ENCODE measurements around the gene CRB2.

The CRB2 gene

DNA sequence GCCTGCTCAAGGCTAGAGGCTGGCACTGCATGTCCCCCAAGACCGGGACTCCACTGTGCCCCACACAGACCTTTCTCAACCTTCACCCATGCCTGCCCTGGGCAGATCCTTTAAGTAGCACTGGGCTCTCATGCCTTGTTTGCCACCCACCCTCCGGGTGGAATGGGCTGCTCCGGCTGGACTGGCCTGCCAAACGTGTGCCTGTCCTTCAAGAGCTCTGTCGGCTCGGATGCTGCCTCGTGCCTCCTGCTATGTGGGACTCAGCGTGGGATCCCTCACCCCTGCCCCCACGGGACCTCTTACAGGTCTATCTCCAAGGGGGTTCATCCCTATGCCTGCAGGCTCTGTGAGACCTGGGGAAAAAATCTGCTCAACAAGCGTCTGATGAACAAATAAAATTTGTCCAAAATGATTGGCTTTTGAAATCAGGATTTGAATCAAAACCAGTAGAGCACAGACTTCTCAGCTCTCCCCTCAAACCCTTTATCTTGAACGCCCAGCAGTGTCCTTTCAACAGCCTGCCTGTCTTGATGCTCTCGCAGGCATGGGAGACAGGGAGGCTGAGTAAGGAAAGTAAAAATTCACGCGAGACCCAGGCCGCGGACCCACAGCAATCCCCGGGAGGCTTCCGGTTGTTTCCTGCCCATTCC lies 56.3 kb downstream of the CRB2 start:
- Mint-ChIP-seq H3K9me3 (no peaks in the 10 kb centered on the region), H3K4me1 (peaks cover 18% of the 10 kb centered on the region), H3K4me3 (no peak overlapping the region), H3K36me3 (ENCODE audit: low read depth) (no peaks in the 10 kb centered on the region), H3K27ac (no peak overlapping the region), H3K27me3 (ENCODE audit: low read depth) (peaks cover 4% of the 10 kb centered on the region)
- TF ChIP-seq, protein P1, sequence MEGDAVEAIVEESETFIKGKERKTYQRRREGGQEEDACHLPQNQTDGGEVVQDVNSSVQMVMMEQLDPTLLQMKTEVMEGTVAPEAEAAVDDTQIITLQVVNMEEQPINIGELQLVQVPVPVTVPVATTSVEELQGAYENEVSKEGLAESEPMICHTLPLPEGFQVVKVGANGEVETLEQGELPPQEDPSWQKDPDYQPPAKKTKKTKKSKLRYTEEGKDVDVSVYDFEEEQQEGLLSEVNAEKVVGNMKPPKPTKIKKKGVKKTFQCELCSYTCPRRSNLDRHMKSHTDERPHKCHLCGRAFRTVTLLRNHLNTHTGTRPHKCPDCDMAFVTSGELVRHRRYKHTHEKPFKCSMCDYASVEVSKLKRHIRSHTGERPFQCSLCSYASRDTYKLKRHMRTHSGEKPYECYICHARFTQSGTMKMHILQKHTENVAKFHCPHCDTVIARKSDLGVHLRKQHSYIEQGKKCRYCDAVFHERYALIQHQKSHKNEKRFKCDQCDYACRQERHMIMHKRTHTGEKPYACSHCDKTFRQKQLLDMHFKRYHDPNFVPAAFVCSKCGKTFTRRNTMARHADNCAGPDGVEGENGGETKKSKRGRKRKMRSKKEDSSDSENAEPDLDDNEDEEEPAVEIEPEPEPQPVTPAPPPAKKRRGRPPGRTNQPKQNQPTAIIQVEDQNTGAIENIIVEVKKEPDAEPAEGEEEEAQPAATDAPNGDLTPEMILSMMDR (IDR thresholded peaks at IDR 0.05; ENCODE audit: unreplicated experiment in 3 of 3): no peak

DNA sequence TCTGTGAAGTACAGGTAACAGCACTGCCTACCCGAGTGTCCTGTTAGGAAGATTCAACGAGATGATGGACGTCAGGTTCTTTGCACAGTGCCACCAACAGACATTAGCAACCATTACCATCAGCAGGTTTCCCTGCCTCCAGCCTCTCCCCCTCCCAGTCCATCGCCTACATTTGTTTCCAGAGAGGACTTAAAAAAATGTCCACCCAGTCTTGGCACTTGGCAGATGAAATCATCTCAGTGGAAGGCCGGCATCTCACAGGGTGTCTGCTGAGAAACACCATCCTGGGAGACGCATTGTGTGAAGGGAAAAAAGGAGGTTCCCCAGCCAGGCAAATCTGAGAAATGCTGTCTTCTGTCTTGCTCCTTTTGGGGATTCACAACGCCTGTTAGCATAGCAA lies 58.2 kb downstream of the CRB2 start:
- H3K4me3 Mint-ChIP-seq: no peak overlapping the region
- TF ChIP-seq, protein P1 (IDR thresholded peaks at IDR 0.05; ENCODE audit: unreplicated experiment in 3 of 3): no peak
- H3K36me3 Mint-ChIP-seq (ENCODE audit: low read depth): peaks cover 4% of the 10 kb centered on the region
- H3K4me1 Mint-ChIP-seq: peaks cover 10% of the 10 kb centered on the region
- peaks cover 4% of the 10 kb centered on the region for H3K27me3 Mint-ChIP-seq (ENCODE audit: low read depth)
- H3K27ac Mint-ChIP-seq: no peak overlapping the region
- no peaks in the 10 kb centered on the region for H3K9me3 Mint-ChIP-seq

DNA sequence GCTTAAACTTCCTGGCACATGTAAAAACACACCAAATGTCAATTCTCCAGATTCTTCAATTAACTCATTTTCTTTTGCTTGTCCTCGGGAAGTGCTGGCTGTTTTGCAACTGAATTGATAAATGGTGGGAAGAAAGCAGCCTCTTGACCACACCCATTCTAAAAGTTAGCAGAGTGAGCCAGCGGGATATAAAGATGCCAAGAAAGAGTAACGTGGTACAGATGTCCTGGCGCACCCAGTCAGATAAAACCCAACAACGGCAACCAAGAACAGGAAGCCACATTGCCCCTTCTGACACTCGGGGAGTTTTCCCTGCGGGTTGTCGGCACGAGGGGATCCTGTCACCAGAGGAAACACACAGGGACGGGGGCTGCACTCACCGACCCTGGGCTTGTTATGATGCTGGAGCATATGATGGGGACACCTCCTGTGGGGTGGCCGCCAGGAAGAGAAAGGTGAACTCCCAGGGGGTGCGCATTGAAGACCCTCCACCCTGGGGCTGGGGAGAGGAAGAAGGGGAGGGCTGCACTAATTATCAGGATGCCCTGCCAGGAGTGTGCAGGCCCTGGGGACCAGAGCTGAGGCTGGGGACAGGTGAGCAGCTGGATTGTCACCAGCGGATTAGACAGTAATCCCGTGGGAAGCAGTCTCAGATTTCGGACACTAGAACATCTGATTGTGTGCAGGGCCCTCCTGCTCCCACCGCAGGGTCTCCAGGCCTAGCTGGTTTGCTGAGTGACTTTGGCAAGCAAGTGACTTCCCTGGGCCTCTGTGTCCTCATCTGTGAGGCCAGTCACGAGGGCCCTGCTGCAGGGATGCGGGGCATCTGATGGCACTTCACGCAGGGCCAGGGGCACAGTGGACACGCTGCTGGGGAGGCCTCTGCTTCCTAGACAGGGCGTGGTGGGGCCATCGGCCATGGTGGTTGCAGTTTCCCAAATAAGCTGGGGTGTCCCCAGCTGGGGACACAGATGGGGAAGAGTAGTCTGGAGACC lies 59.2 kb downstream of the CRB2 start:
- Mint-ChIP-seq H3K27me3 (ENCODE audit: low read depth) (peaks cover 4% of the 10 kb centered on the region), H3K27ac (no peak overlapping the region), H3K4me3 (no peak overlapping the region), H3K36me3 (ENCODE audit: low read depth) (peaks cover 8% of the 10 kb centered on the region), H3K4me1 (peaks cover 20% of the 10 kb centered on the region), H3K9me3 (no peaks in the 10 kb centered on the region)
- TF ChIP-seq, protein P1 (IDR thresholded peaks at IDR 0.05; ENCODE audit: unreplicated experiment in 3 of 3): no peak

DNA sequence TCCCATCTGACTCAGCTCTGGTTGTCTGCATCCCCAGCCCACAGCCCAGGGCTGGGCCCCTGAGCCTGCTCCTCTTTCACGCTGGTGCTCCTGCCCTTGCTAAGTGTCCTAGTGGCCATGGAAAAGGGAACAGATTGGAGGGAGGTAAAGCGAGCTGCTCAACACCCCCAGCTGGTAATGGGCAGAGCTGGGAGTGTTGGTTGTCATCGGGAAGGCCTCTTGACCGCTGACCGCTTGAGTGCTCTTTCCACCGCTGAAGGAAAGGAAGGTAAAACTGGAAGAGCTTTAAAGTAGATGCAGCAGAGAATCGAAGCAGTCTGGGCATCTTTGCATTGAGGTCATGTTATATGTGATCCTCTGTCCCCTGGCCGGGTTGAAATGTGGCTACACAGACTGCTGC lies 60.2 kb downstream of the CRB2 start:
- Mint-ChIP-seq H3K4me1 (peaks cover 25% of the 10 kb centered on the region), H3K36me3 (ENCODE audit: low read depth) (peaks cover 8% of the 10 kb centered on the region), H3K27ac (no peak overlapping the region), H3K4me3 (no peak overlapping the region), H3K9me3 (no peaks in the 10 kb centered on the region), H3K27me3 (ENCODE audit: low read depth) (peaks cover 4% of the 10 kb centered on the region)
- TF ChIP-seq, protein P1 (IDR thresholded peaks at IDR 0.05; ENCODE audit: unreplicated experiment in 3 of 3): no peak

DNA sequence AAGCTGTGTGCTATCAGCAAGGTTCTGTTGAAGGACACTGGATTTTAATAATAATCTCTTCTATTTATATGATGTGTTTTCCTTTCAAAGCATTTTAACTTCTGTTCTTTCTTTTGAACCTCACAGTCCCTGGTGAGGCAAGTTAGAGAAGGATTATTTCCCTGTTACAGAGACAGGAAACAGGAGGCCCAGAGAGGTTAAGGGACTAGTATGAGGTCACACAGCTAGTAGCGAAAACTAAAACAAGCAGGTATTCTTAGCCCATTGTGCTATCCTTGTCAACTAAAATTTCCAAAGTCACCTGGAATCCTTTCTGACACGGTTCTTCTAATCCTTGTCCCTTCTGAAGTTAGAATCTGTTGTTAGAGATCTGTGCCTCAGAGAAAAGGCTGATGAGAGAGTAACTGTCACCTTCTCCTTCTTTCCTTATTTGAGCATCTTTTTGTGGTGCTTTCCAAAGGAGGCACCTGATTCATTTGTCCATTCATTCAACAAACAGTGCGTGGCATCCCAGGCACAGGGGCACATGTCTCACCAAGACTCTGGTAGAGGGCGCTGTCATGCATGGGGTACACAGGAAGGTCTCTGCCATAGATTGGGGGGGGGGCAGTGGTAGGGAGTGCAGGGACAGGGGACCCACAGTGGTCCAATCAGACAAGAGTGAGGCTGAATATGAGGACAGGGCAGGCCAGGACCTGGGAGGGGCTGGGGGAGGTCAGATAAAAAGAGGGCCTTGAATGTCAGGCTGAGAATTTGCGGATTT lies 61.5 kb downstream of the CRB2 start:
- Mint-ChIP-seq H3K4me3 (no peak overlapping the region), H3K4me1 (peaks cover 30% of the 10 kb centered on the region), H3K27me3 (ENCODE audit: low read depth) (peaks cover 9% of the 10 kb centered on the region), H3K36me3 (ENCODE audit: low read depth) (peaks cover 8% of the 10 kb centered on the region), H3K9me3 (no peaks in the 10 kb centered on the region), H3K27ac (no peak overlapping the region)
- TF ChIP-seq, protein P1 (IDR thresholded peaks at IDR 0.05; ENCODE audit: unreplicated experiment in 3 of 3): no peak
